Superior temporal gyrus (tissue), 1 donor: Measurements from ENCODE around the gene EDNRA.

Experiments used
- DNase-seq: peaks from one replicate; pipeline ENCODE4 v3.0.0-alpha.2; 2016; ENCODE audit errors: extremely low spot score

EDNRA gene

DNA sequence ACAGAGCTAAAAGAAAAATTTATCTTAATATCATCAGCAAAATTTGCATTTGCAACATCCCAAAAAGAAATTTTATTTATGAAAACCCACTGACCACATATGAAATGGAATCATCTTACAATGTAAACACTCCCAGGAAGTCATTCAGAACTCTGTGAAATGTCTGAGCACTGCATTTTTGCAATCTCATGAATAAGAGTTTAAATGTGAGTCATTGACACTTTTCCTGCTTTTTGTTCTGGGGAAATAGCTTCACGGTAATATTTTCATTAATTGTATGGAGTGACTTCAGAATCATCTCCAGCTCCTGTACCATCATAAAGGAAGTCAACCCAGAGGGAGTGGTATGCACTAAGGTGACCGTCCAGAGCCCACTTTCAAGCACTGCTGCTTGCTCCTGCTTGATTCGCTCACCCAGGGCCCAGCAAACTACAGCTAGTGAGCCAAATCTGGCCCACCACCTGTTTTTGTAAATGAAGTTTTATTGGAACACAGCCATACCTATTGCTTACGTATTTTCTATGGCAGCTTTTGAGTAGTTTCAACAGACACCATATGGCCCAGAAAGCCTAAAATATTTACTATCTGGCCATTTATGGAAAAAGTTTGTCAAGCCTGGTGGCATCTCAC lies 17.2 kb downstream of the EDNRA start:
- no peak for DNase-seq

DNA sequence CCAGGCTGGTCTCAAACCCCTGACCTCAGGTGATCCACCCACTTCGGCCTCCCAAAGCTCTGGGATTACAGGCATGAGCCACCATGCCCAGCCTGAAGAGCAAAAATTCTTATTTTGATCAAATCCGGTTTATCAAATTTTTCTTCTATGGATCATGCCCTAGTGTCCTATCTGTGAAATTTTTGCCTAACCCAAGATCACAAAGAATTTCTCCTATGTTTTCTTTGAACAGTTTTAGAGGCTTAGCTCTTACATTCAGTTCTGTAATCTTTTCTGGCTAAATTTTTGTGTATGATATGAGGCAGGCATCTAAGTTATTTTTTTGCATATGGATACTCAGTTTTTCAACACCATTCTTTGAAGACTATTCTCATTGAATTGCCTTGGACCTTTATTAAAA lies 27.4 kb downstream of the EDNRA start:
- DNase-seq, result no peak

DNA sequence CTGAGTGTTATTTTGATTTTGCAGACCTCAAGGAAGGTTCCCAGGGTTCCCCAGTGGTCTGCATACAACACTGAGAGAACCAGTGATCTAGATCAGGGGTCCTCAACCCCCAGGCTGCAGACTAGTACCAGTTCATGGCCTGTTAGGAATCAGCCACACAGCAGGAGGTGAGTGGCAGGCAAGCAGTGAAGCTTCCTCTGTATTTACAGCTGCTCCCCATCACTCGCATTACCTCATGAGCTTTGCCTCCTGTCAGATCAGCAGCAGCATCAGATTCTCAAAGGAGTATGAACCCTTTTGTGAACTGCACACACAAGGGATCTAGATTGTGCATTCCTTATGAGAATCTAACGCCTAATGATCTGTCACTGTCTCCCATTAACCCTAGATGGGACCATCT lies 28.5 kb downstream of the EDNRA start:
- no peak for DNase-seq

DNA sequence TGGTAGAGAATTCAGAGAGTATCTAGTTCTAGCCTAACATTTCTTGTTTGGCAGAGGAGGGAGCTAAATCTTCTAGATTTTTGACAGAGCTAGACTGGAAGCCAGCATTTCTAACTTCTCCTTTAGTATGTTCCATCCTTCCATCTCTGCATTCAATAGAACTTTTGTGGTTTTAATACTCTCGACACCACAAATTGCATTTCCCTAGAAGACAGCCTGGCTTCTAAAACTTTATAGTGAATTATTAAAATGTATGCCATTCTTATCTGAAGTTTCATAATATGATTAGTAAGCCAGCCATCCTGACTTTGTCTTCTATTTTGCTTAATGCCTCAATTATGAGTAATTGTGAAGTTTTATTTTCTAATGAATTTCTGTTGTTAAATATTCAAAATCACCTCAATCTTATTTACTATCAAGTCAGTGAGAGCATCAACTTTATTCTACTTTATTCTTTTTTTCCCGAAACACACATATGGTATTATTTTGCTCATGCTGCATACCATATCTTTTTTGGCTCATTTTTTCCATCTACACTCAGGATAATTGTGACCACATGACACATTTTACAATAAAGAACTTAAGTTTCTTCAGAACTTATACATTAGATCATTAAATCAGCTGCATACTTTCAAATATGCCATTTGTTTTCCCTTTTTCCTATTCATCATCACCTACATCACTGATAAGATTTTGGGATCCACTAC lies 30.2 kb downstream of the EDNRA start:
- DNase-seq, result no peak

GRCh38 chr4:147513091-147513490 lies 32.2 kb downstream of the EDNRA start:
- no peak for DNase-seq

DNA sequence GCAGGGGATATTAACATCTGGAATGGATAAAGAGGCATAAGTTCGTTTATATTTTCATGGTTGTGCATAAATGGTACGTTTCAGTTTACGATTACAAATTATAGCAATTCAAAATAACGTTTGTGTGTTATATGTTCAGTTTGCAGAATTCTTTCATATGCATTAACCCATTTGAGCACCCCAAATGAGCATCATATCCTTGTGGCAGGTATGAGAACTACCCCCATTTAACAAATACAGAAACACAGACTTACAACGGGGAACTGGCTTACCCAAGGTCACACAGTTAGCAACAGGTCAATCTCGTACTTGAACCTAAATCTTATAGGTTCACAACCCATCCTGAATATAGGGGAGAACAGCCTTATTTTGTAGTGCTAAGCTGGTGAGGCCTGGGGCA lies 33.1 kb downstream of the EDNRA start:
- DNase-seq, result no peak

- no peak for DNase-seq
These were observed 34.5 kb downstream of the EDNRA start for GRCh38 chr4:147515220-147515936.

GRCh38 chr4:147516133-147516532 lies 35.2 kb downstream of the EDNRA start:
- DNase-seq, result no peak

GRCh38 chr4:147518086-147518485 lies 37.2 kb downstream of the EDNRA start:
- no peak for DNase-seq

- DNase-seq, result peak; percentile 84
These were observed 38.2 kb downstream of the EDNRA start for GRCh38 chr4:147518846-147519767.

- DNase-seq, result no peak
These were observed 43.7 kb downstream of the EDNRA start for GRCh38 chr4:147524601-147525000.

DNA sequence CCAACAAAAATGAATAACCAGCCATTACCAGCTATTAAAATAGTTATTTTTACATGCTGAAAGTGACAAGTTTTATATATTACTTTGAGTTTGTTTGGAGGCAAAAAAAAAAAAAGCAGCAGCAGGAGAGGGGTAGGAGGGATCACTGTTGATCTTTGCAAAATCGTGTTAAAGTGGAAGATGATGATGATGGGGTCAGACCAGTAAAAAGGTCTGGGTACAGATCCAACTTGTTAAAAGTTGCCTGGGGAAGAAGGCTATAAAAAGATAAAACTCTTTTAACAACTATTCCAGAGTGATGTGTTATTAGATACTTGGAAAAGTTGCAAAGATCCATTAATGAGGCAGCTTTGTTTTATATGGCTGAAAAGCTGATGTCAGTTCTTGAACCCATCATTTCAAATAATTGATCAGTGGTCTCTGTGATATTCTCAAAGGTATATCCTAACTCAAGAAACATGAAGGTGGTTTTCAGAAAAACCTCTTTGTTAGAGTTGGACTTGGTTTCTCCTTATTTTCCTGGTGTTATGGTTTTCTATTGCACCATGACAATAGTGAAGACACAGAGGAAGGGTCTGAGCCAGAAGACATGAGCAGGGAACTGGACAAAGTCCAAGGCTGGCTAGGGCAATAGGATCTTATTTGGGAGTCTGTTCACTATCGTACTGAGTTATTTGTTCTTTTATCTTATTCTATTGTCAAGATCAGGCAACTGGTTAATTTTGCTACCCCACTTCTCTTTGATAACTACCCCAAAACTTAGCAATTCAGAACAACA lies 44.8 kb downstream of the EDNRA start:
- DNase-seq, result no peak

GRCh38 chr4:147526272-147526654 lies 45.4 kb downstream of the EDNRA start:
- DNase-seq, result no peak

- DNase-seq, result no peak
These were observed 47.2 kb downstream of the EDNRA start for GRCh38 chr4:147528054-147528453.

GRCh38 chr4:147530134-147530533 lies 49.2 kb downstream of the EDNRA start:
- DNase-seq, result no peak

- no peak for DNase-seq
These were observed 49.8 kb downstream of the EDNRA start for GRCh38 chr4:147530723-147531122.

GRCh38 chr4:147532896-147533295 lies 52.0 kb downstream of the EDNRA start:
- DNase-seq, result no peak

GRCh38 chr4:147533331-147533730 lies 52.4 kb downstream of the EDNRA start:
- DNase-seq, result no peak

GRCh38 chr4:147535124-147535523 lies 54.2 kb downstream of the EDNRA start:
- no peak for DNase-seq

- DNase-seq, result no peak
These were observed 57.8 kb downstream of the EDNRA start for GRCh38 chr4:147538711-147539110.

DNA sequence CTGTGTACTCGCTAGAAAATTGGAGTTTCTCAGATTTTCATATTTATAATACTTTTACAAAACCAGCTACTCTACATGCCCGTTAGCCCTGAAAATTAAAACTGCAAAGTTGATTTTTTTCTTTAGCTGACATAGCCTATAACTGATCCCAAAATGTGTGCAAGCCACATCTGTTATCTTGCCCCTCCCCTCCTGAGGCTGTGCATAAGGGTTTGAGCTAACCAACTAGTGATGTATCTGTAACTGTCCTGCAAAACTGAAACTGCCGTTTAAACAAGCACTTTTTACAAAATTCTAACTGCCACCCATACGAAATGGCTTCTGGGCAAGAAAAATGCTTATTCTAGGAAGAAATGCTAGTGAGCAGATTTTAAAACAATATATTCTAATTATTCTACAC lies 59.1 kb downstream of the EDNRA start:
- DNase-seq, result no peak
